Measurements from ENCODE around the gene LRRC2. TPM values are rescaled to one million over a fixed set of nuclear protein-coding genes. Genes with fewer than 3 reads are reported as not detected.

LRRC2 gene
- total RNA-seq, 1 donor = 7.9 TPM

DNA sequence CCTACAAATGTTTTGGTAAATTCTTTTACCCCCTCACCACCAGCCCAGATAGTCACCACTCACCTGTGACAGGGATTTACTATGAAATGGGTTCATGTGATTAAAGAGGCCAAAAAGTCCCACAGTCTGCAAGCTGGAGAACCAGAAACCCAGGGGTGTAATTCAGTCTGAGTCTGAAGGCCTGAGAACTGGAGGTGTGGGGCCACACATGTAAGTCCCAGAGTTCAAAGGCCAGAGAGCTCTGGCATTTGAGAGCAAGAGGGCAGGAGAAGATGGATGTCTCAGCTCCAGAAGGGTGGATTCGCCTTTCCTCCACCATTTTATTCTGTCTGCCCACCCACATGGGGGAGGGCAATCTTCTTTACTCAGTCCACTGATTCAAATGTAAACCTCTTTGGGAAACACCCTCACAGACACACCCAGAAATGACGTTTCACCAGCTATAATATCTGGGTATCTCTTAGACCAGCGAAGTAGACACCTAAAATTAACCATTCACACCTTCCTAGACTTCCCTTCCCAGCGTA, 56.4 kb downstream of the LRRC2 start:
- no peak for DNase-seq (ENCODE audit: low read depth)
- H3K4me3 ChIP-seq (ENCODE audit: low read depth, low read length) = no peak overlapping the region
- TF ChIP-seq, protein P1, sequence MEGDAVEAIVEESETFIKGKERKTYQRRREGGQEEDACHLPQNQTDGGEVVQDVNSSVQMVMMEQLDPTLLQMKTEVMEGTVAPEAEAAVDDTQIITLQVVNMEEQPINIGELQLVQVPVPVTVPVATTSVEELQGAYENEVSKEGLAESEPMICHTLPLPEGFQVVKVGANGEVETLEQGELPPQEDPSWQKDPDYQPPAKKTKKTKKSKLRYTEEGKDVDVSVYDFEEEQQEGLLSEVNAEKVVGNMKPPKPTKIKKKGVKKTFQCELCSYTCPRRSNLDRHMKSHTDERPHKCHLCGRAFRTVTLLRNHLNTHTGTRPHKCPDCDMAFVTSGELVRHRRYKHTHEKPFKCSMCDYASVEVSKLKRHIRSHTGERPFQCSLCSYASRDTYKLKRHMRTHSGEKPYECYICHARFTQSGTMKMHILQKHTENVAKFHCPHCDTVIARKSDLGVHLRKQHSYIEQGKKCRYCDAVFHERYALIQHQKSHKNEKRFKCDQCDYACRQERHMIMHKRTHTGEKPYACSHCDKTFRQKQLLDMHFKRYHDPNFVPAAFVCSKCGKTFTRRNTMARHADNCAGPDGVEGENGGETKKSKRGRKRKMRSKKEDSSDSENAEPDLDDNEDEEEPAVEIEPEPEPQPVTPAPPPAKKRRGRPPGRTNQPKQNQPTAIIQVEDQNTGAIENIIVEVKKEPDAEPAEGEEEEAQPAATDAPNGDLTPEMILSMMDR (IDR thresholded peaks at IDR 0.05; ENCODE audit: insufficient read depth, low read length) = no peak

- DNase-seq (ENCODE audit: low read depth) = no peak
- H3K4me3 ChIP-seq (ENCODE audit: low read depth, low read length) = no peak overlapping the region
- TF ChIP-seq, protein P1 (IDR thresholded peaks at IDR 0.05; ENCODE audit: insufficient read depth, low read length) = no peak
These were observed 57.1 kb downstream of the LRRC2 start for GRCh38 chr3:46508850-46509591.

DNA sequence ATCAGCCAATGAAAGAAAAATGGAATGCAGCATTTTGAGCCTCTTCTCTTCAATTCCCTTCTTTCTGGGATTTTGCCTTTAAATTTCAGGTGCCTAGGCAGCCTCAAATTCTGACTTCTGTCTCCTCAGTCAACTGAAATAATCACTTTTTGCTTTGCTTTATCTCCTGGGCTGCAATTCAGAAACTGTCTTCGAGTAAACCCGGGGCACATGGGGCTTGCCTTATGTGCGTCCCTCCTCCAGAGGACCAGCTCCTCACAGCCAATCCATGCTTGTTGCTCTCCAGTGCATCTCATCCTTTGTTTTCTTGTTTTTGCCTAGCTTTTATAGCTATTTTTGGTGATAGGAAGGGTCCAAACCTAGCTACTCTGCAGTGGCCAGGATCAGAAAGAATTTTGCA, 59.6 kb downstream of the LRRC2 start:
- TF ChIP-seq, protein P1 (IDR thresholded peaks at IDR 0.05; ENCODE audit: insufficient read depth, low read length) = no peak
- H3K4me3 ChIP-seq (ENCODE audit: low read depth, low read length) = no peak overlapping the region
- DNase-seq (ENCODE audit: low read depth) = no peak

GRCh38 chr3:46505953-46506352, 60.1 kb downstream of the LRRC2 start:
- TF ChIP-seq, protein P1 (IDR thresholded peaks at IDR 0.05; ENCODE audit: insufficient read depth, low read length) = no peak
- no peak overlapping the region for H3K4me3 ChIP-seq (ENCODE audit: low read depth, low read length)
- DNase-seq (ENCODE audit: low read depth) = no peak

DNA sequence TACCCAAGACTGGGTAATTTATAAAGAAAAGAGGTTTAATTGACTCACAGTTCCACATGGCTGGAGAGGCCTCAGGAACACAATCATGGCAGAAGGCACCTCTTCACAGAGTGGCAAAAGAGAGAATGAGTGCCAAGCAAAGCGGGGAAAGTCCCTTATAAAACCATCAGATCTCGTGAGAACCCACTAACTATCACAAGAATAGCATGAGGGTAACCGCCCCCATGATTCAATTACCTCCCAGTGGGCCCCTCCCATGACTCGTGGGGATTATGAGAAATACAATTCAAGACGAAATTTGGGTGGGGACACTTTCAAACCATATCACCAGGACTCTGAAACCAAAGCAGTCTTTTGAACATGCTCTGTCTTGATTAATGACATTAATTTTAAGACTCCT, 61.3 kb downstream of the LRRC2 start:
- H3K4me3 ChIP-seq (ENCODE audit: low read depth, low read length) = no peak overlapping the region
- DNase-seq (ENCODE audit: low read depth) = no peak
- TF ChIP-seq, protein P1 (IDR thresholded peaks at IDR 0.05; ENCODE audit: insufficient read depth, low read length) = no peak

DNA sequence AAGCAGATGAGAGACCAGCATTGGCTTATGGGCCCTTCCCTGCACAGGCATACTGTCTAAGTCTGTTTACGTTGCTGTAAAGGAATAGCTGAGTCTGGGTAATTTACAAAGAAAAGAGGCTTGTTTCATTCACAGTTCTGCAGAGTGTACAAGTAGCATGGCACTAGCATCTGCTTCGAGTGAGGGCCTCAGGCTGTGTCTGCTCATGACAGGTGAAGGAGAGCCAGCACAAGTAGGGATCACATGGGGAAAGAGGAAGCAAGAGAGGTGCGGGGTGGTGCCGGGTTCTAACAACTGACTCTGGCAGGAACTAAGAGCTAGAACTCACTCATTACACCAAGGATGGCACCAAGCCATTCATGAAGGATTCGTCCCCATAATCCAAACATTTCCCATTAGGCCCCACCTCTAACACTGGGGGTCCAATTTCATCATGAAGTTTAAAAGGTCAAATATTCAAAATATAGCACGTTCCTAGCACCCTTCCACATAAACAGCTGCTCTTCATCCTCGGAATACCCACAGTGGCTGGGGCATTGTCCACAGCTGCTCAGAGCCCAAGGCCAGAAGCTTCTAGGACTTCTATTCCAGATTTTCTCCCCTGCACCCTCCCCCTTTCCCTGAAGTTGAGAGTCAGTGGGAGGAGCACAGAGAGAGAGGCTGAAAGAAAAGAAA, 62.8 kb downstream of the LRRC2 start:
- TF ChIP-seq, protein P1 (IDR thresholded peaks at IDR 0.05; ENCODE audit: insufficient read depth, low read length) = no peak
- no peak overlapping the region for H3K4me3 ChIP-seq (ENCODE audit: low read depth, low read length)
- DNase-seq (ENCODE audit: low read depth) = peak; percentile 25

Data from fibroblast of the aortic adventitia (primary cell).